Gastrocnemius medialis (tissue), 4 donors: Measurements from ENCODE around the gene TFB2M.

Source experiments
- CTCF ChIP-seq, 5 experiments: fragments of 450-650 bp in 3 of 5; fragments of 200-600 bp in 2 of 5; sonication (generic) in 2 of 5; IDR thresholded peaks in 4 of 5; conservative IDR thresholded peaks in 1 of 5; 1 replicate in 4 of 5; 2 replicates in 1 of 5; pipeline ENCODE4 v1.5.1; 2016 to 2019; ENCODE audit warnings: antibody characterized with exemption in 5 of 5, mild to moderate bottlenecking in 3 of 5, moderate library complexity in 3 of 5
- POLR2A ChIP-seq, 2 donors: fragments of 450-650 bp; IDR thresholded peaks; one replicate each; pipeline ENCODE4 v1.6.1; 2017; ENCODE audit warnings: antibody characterized with exemption in 2 of 2, mild to moderate bottlenecking in 2 of 2, moderate library complexity in 2 of 2

GRCh38 chr1:246564839-246565750 lies 966 bp downstream of the TFB2M start:
- no peak for TF ChIP-seq POLR2A (IDR thresholded peaks at IDR 0.05)
- no peak for TF ChIP-seq CTCF (IDR thresholded peaks at IDR 0.05 in 4 of 5, conservative IDR thresholded peaks at IDR 0.05 in 1 of 5)
